CD4-positive, alpha-beta T cell treated with Interleukin-2 at 100 ng/mL for 4 hours (primary cell): Measurements from ENCODE around the gene SYK.
A peak's percentile ranks its signal among the peaks of the same experiment; 100 is the strongest.

Source experiments
- DNase-seq: peaks from one replicate; pipeline ENCODE4 v3.0.0-alpha.2; 2020; ENCODE audit warnings: low spot score

Gene SYK

GRCh38 chr9:90906316-90907055 lies 104.9 kb downstream of the SYK start:
- no peak for DNase-seq

- DNase-seq, result no peak
Observed at GRCh38 chr9:90907056-90907445, 105.4 kb downstream of the SYK start.

DNA sequence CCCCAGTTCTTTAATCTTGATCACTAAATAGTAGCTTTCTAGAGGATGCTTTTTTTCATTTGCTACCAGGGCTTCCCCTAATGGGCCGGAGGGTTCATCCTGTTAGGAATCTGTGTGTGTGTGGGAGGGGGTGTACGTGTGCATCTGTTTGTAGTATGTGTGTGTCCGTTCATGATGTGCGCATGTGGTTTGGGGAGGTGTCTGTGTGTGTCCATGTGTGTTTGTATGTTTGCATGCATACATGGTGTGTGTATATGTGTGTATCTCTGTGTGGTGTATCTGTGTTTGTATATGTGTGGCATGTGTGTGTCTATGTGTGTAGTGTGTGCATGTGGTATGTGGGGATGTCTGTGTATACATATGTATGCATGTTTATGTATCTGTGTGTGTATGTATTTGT lies 106.2 kb downstream of the SYK start:
- no peak for DNase-seq

DNA sequence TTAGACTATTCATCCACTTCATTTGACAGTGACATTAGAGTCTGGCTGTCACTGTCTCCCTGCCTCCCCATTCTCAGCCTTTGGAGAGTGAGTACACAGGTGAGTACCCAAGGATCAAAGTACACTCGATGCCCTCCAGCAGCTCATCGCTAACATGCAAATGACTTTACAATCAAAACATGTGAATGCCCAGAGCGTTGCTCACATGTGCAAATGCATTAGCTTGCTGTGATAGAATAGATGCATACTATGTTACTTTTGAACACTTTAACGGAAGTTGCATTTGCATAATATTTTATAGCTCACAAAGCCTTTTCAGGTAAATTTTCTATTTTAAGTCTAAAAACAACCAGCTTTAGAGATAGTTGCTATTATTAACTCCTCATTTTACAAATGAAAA lies 107.6 kb downstream of the SYK start:
- no peak for DNase-seq

DNA sequence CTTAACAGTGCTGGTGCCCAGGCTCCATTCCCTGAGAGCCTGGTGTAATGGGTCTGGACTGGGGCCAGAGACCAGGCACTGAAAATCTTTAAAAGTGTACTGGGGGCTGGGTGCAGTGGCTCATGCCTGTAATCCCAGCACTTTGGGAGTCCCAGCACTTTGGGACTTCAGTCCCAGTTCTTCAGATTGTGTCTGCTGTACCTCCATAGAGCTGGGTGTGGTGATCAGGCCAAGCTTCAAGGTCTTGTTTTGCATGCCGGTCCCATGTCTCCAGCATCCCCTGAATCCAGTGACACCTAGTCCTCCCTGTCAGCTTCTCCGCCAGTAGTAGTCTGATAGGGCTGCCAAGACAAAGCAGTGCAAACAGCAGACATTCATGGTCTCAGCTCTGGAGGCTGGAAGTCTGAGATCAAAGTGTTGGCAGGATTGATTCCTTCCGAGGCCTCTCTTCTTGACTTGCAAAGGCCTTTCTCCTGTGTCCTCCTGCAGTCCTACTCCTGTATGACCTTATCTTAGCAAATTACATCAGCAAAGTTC lies 108.2 kb downstream of the SYK start:
- no peak for DNase-seq

DNA sequence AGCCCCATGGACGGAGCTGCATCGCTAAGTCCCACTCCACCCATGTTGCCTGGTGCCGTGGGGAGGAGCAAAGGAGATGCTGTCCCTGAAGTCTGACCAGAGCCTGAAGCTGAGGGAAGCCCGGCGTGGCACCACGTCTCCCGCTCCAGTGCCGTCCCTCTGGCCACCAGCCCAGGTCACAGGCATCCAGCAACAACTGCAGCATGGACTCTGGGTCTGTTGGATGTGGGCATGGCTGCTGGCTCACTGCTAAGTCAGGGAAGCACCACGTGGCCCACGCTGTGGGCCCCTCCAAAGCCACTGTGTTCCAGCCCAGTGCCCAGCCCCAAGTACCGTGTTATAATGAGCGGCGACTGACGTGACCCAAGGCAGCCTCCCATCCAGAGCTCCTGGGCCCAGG lies 112.6 kb downstream of the SYK start:
- DNase-seq, result no peak

DNA sequence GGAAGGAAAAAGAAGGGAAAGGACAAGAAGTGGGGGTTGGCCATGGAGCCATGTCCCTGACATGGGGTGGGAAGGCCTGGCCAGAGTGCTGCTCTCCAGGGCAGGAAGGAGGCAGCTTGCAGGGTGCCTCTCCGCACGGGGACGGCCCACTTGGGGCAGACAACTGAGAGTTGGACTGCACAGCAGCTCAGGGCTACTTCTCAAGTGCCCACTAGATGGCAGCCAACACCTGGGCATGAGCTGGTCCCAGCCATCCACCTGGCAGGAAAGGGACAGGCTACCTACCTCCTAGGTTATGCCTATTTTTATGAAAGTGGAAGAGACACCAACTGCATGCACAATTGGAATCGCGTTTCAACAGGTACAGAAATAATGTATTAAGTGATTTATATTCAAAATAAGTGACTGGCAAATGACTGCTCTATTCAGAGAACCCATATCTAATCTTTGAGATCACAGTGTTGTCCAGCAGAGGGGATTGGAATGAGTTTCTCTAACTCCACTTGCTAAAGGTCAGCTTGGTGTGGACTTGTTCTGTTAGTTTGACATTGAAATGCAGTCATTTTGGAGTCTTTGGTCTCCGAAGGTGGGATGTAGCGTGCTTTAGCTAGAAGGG lies 113.4 kb downstream of the SYK start:
- DNase-seq, result peak; percentile 68

GRCh38 chr9:90915693-90916092 lies 114.1 kb downstream of the SYK start:
- DNase-seq, result no peak

DNA sequence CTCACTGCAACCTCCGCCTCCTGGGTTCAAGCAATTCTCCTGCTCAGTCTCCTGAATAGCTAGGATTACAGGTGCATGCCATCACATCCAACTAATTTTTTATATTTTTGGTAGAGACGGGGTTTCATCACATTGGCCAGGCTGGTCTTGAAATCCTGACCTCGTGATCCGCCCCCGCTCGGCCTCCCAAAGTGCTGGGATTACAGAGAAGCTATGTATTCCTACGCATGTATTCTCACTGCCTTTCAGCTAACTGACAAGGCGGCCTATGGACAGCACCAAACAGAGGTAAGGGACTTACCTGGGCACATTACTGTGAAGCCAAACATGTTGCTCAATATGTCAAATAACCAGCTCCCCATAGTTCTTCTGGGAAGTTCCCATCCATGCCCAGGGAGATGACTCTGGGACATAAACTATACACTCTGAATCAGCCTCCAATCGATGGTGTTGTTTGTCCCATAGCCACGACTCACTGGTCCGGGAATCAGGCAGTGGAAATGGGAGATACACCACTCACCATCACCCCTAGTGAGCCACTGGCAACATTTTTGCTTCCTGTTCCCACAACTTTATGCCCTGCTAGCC lies 114.6 kb downstream of the SYK start:
- DNase-seq, result no peak

GRCh38 chr9:90919883-90920282 lies 118.3 kb downstream of the SYK start:
- DNase-seq, result no peak

- no peak for DNase-seq
Observed at GRCh38 chr9:90921104-90921503, 119.5 kb downstream of the SYK start.

DNA sequence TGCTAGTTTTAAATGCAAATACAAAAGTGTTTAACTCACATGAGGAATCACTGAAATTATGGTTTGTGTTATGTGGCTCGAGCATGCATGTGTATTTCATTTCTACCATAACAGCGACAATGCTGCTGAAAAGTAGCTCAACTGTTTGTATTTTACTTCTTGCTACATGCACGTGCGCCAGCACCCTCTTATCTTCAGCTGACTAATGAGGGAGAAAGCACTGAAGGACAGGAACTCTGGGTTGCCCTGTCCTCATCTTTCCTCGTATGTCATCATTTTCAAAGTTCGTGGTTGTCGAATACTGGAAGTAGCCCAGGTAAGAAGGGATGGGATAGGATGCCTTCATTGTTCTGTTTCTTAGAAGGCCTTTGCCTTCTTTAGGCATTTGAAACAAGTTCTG lies 120.3 kb downstream of the SYK start:
- DNase-seq, result no peak

- no peak for DNase-seq
Observed at GRCh38 chr9:90925581-90926257, 124.1 kb downstream of the SYK start.

- DNase-seq, result no peak
Observed at GRCh38 chr9:90926936-90927335, 125.3 kb downstream of the SYK start.

DNA sequence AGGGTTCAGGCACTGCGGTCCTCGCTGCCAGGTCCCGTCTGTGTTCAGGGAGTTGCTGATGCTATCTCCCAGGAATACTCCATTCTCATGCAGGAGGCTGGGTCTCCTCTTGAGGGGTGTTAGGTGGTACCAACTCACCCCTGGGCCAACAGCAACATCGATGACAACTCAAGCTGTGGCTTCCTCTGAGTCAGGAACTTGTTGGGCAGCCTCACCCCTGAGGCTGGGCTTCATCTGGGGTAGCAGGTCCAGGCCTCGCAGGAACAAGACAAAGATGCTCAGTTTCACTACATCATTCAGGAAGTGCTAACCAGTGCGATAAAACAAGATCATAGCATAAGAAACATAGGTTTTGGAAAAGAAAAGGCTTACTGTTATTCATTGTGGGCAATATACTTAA lies 125.9 kb downstream of the SYK start:
- DNase-seq, result no peak

DNA sequence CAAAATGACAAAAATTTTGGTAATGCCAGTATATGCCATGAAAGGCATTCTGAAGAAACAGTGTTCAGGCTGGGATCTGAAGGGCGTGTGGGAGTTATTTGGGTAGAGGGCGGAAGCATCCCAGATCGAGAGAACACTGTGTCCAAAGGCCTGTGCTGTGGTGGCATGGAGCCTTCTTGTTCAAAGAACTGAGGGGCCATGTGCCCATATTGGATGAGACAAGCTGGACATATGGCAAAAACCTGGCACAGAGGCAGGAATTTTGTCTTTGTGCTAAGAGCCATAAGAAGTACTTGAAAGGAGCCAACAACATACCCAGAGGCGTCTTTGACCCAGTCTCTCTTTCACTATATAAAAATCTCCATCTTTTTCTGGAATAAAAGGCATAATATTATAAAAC lies 128.0 kb downstream of the SYK start:
- DNase-seq, result no peak

DNA sequence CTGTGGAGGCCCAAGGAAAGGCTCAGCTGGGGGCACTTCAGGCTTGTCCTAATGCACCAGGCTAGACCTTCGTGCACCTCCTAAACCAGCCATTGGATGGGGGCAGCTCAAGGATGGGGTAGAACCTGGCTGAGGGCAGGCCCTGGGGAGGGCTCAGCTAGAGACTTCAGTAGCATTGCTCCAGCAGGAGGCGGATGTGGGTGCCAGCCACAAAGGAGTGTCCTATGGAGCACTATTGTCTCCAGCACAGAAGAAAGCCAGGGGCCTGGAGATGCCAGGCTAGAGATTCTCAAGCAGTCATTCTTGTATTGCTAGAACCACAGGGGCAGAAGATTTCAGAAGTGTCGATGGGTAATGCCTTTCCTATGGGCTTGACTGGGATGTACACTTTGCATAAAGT lies 131.8 kb downstream of the SYK start:
- DNase-seq, result no peak

- no peak for DNase-seq
Observed at GRCh38 chr9:90939351-90939750, 137.7 kb downstream of the SYK start.

GRCh38 chr9:90940280-90940679 lies 138.7 kb downstream of the SYK start:
- no peak for DNase-seq

- no peak for DNase-seq
Observed at GRCh38 chr9:90941661-90942060, 140.0 kb downstream of the SYK start.

GRCh38 chr9:90942555-90942954 lies 140.9 kb downstream of the SYK start:
- DNase-seq, result no peak

GRCh38 chr9:90943341-90943740 lies 141.7 kb downstream of the SYK start:
- no peak for DNase-seq

- no peak for DNase-seq
Observed at GRCh38 chr9:90945336-90945735, 143.7 kb downstream of the SYK start.
